Endometrial microvascular endothelial cells (primary cell): ENCODE results near the gene C22orf15. TPM values are rescaled to one million over a fixed set of nuclear protein-coding genes. Genes with fewer than 3 reads are reported as not detected.

Source experiments
- in situ Hi-C: cut with HindIII; loops from 2 replicates; pipeline ENCODE4 v1.10.0; 2017; ENCODE audit warnings: low sequenced_read_pairs, low pct_unique_long_range_greater_than_20kb; ENCODE audit errors: inconsistent ontology term
- total RNA-seq: library from RNA; depleted of rRNA; stranded (reverse); fragments of >200 nt; gene quantifications from one replicate; pipeline ENCODE4 v1.2.3, GENCODE V29; 2015; ENCODE audit errors: inconsistent ontology term

C22orf15 gene
- total RNA-seq, 1 donor from 2014 or later, result not detected

DNA sequence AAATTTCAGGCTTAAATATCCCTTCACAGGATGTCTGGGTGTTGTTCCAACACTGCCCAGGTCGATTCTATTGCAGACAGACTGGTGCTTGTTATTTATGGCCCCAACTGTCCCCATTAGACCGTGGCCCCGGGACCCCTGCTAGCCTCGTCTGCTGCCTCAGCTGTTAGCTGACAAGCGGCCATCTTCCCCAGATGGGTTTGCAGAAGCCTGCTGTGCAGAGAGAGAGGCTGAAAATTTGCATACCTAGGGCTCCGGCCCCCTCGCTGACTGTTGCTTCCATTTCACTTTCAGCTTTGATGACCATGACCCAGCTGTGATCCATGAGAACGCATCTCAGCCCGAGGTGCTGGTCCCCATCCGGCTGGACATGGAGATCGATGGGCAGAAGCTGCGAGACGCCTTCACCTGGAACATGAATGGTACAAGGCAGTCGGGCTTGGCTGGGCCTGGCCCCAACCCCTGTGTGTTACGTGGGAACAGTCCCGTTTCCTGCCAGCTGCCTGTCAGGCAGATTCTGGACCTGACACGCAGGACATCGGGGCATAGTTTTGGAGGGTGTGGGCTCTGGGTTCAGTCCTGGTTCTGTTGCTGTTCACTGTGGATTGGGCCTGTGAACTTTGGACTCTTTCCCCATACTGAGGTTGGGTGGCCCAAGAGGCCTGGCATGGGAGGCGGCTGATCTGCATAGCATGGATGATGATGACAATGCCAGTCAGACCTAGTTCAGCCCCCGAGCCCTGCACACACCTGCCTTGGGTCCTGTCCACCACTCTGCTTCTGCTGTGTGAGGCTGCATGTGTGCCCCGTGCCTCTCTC, 40.4 kb downstream of the C22orf15 start:
- in situ Hi-C loops, result no loop called here

DNA sequence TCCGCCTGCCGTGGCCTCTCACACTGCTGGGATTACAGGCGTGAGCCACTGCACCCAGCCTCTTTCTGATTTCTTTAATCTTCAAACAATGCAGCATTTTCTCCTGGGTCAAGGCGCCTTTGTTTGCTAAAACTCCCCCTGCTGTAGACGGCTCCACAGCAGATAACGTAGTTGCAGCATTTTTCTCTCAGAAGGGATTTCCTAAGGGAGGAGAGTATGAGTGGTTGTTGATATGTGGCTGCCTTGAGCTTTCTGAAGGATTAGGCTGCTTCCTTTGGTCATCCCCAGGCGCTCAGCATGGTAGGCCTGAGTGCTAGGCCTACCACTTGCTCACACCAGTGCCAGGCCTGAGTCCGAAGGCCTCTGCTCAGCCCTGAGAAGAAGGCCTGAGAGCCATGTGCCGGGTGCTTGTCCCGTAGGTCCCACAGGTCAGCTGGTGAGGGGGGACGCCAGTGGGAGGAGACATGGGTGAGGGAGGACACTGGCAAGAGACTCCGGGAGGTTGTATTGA, 42.0 kb downstream of the C22orf15 start:
- in situ Hi-C loops, result no loop called here

GRCh38 chr22:23806837-23807236, 44.0 kb downstream of the C22orf15 start:
- in situ Hi-C loops, result no loop called here

DNA sequence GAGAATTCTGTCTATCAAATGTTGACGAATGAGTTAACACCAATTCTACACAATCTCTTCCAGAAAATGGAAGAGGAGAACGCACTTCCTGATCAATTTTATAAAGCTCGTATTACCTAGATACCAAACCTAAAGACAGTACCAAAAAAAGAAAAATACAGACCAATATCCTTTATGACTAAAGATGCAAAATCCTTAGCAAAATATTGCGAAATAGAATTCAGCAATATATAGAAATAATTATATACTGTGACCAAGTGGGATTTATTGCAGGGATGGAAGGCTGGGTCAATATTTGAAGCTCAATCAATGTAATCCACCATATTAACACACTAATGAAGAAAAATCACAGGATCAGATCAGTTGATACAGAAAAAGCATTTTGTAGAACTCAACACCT, 49.6 kb downstream of the C22orf15 start:
- in situ Hi-C loops, result no loop called here

Other genes with a start within 250 kb of the C22orf15 start
- not detected for gene IGLL1, start 182.7 kb upstream of the C22orf15 start, total RNA-seq
- gene DRICH1, start 130.7 kb upstream of the C22orf15 start, total RNA-seq, result not detected
- gene RGL4, start 72.0 kb upstream of the C22orf15 start, total RNA-seq, result not detected
- 1.6 TPM for gene ZNF70, start 11.9 kb upstream of the C22orf15 start, total RNA-seq
- not detected for gene VPREB3, start 8.6 kb upstream of the C22orf15 start, total RNA-seq
- gene CHCHD10, start 5.0 kb downstream of the C22orf15 start, total RNA-seq, result 9.7 TPM
- 2.4 TPM for gene MMP11, start 9.9 kb downstream of the C22orf15 start, total RNA-seq
- gene SMARCB1, start 24.0 kb downstream of the C22orf15 start, total RNA-seq, result 141 TPM
- gene DERL3, start 76.0 kb downstream of the C22orf15 start, total RNA-seq, result not detected
- gene SLC2A11, start 94.9 kb downstream of the C22orf15 start, total RNA-seq, result 4.7 TPM
- 414 TPM for gene MIF, start 131.4 kb downstream of the C22orf15 start, total RNA-seq
- gene GSTT2B, start 198.2 kb downstream of the C22orf15 start, total RNA-seq, result 0.19 TPM
- not detected for gene DDTL, start 203.9 kb downstream of the C22orf15 start, total RNA-seq
- gene DDT, start 211.5 kb downstream of the C22orf15 start, total RNA-seq, result 98.1 TPM
- gene GSTT2, start 217.1 kb downstream of the C22orf15 start, total RNA-seq, result 0.56 TPM
- not detected for gene GSTT4, start 242.5 kb downstream of the C22orf15 start, total RNA-seq
- gene CABIN1, start 248.3 kb downstream of the C22orf15 start, total RNA-seq, result 31.4 TPM